Duodenal mucosa (tissue), 2 donors: Measurements from ENCODE around the gene ARMC9.

Source experiments
- H3K27ac ChIP-seq: one replicate; pipeline ENCODE4 v1.7.0; 2013; ENCODE audit warnings: low read depth, low read length
- H3K27me3 ChIP-seq, 2 donors: one replicate each; pipeline ENCODE4 v1.7.0; 2013; ENCODE audit warnings: low read length in 2 of 2, control low read depth in 1 of 2; ENCODE audit not compliant: insufficient read depth in 2 of 2, control insufficient read depth in 1 of 2
- H3K36me3 ChIP-seq, 2 donors: one replicate each; pipeline ENCODE4 v1.7.0; 2013; ENCODE audit warnings: low read length in 2 of 2, control low read depth in 1 of 2; ENCODE audit not compliant: insufficient read depth in 2 of 2, control insufficient read depth in 1 of 2
- H3K4me1 ChIP-seq, 2 donors: one replicate each; pipeline ENCODE4 v1.7.0; 2013; ENCODE audit warnings: low read length in 2 of 2, control low read depth in 1 of 2; ENCODE audit not compliant: insufficient read depth in 2 of 2, control insufficient read depth in 1 of 2
- H3K4me3 ChIP-seq, 2 donors: one replicate each; pipeline ENCODE4 v1.7.0; 2013; ENCODE audit warnings: low read length in 2 of 2, low read depth in 1 of 2
- H3K9ac ChIP-seq, 2 donors: one replicate each; pipeline ENCODE4 v1.7.0; 2013; ENCODE audit warnings: low read length in 2 of 2, low read depth in 1 of 2
- H3K9me3 ChIP-seq, 2 donors: one replicate each; pipeline ENCODE4 v1.7.0; 2013; ENCODE audit warnings: low read length in 2 of 2, control low read depth in 1 of 2; ENCODE audit not compliant: control insufficient read depth in 1 of 2

ARMC9 gene

DNA sequence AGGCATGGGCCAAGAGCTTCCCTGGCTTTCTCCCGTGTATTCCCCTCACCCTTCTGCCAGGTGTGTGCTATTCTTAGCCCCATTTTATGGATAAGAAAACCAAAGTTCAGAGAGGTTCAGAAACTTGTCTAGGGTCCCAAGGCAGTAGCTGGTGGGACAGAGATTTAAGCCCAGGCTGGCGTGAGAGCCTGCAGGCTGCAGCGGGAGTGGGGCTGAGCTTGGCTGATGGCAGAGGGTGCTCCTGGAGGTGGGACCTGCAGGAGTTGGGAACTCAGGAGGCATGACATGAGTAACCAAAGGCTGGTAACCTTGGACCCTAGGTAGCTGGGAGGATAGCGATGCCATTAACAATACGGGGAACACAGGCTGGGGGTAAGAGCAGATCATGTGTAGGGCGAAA is 109.8 kb downstream of the ARMC9 start:
- H3K9ac ChIP-seq: no peak overlapping the region
- H3K9me3 ChIP-seq: no peaks in the 10 kb centered on the region
- H3K36me3 ChIP-seq: no peaks in the 10 kb centered on the region
- no peak overlapping the region for H3K27ac ChIP-seq
- no peak overlapping the region for H3K4me3 ChIP-seq
- H3K27me3 ChIP-seq: no peaks in the 10 kb centered on the region
- H3K4me1 ChIP-seq: peaks cover 0 to 7% of the 10 kb centered on the region in 2 donors

DNA sequence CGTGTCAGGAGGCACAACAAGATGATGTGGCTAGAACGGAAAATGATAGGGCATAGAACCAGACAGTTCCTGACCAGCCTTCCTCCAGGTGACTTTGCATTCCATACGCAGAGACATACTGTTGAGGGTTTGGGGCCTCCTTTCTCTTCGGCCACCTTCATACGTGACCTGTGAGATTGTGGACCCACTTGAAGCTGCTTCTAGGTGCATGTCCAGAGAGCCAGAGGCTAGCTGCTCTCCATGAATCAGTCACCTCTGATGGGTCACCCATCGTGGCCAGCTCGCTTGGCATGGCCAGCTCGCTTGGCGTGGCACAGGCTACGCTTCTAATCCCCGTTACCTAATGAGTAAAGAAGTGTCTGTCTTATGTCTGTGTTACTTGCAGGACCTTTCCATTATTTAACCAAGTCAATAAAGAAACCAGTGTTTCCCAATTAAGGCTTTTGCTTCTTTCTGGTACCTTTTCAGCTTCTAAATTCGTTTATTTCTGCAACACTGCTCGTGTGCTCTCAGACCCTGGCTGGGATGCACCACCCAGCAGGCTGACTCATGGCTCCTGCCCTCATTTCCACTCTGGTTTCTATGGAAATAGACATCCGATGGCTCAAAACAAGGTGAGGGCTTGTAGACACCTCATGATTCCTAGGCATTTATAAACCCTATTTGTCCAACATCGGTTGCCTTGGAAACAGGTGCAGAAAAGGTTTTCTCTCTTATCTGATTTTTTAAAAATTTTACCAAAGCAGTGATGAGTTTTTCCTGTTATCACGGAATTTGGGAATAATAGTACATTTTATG is 110.4 kb downstream of the ARMC9 start:
- H3K9me3 ChIP-seq: no peaks in the 10 kb centered on the region
- no peak overlapping the region for H3K27ac ChIP-seq
- H3K4me1 ChIP-seq: peaks cover 0 to 7% of the 10 kb centered on the region in 2 donors
- no peaks in the 10 kb centered on the region for H3K36me3 ChIP-seq
- no peak overlapping the region for H3K9ac ChIP-seq
- no peaks in the 10 kb centered on the region for H3K27me3 ChIP-seq
- H3K4me3 ChIP-seq: no peak overlapping the region

DNA sequence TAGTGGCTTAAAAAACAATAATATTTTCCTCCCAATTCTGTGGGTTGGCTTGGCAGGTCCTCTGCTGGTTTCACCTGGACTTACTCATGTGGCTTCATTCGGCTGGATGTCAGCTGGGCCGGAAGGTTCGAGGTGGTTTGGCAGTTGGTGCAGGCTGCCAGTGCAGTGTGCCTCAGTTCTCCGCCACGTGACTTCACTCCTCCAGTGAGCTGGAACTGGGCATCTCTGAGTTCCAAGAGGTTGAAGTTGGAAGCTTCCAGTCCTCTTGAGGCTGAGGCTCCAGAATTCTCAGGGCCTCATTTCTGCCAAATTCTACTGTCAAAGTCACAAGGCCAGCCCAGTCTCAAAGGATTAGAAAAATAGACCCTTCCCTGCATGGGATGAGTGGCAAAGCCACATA is 113.6 kb downstream of the ARMC9 start:
- Histone ChIP-seq H3K27me3 (no peaks in the 10 kb centered on the region), H3K36me3 (no peaks in the 10 kb centered on the region), H3K4me3 (no peak overlapping the region), H3K4me1 (no peaks in the 10 kb centered on the region), H3K9ac (no peak overlapping the region), H3K27ac (no peak overlapping the region), H3K9me3 (no peaks in the 10 kb centered on the region)

DNA sequence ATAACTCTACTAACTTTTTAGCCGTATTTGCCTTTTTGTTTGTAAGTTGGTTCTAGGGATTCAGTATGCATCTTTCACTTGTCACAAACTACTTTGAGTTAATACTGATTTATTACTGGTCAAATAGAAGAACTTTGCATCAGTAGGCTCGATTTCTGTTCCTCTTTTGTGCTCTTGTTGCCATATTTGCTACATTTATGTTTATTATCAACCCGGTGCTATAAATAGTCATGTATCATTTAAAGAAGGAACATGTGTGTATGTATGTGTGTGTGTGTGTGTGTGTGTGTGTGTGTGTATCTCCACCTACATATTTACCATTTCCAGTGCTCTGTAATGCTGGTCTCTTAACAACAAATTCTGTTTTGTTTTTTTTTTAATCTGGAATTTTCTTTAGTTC is 117.5 kb downstream of the ARMC9 start:
- H3K4me3 ChIP-seq: no peak overlapping the region
- H3K9me3 ChIP-seq: no peaks in the 10 kb centered on the region
- H3K4me1 ChIP-seq: peaks cover 6 to 14% of the 10 kb centered on the region in 2 donors
- H3K27me3 ChIP-seq: no peaks in the 10 kb centered on the region
- H3K36me3 ChIP-seq: no peaks in the 10 kb centered on the region
- no peak overlapping the region for H3K9ac ChIP-seq
- H3K27ac ChIP-seq: no peak overlapping the region

DNA sequence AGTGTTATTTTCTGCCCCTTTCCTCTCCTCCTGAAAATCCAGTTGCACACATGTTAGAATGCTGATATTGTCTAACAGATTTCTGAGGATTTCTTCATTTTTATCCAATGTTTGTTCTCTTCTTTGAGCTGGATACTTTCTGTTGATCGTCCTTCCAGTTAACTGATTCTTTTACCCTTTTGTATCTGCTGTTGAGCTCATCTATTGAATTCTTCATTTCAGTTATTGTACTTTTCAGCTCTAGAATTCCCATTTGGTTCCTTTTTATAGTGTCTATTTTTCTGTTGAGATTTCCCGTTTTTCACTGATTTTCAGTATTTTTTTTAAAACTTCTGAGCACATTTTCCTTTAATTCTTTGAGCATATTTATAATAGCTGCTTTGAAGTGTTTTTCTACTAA is 119.1 kb downstream of the ARMC9 start:
- no peak overlapping the region for H3K27ac ChIP-seq
- no peak overlapping the region for H3K9ac ChIP-seq
- H3K9me3 ChIP-seq: no peaks in the 10 kb centered on the region
- peaks cover 6 to 14% of the 10 kb centered on the region in 2 donors for H3K4me1 ChIP-seq
- no peaks in the 10 kb centered on the region for H3K36me3 ChIP-seq
- no peaks in the 10 kb centered on the region for H3K27me3 ChIP-seq
- H3K4me3 ChIP-seq: no peak overlapping the region

DNA sequence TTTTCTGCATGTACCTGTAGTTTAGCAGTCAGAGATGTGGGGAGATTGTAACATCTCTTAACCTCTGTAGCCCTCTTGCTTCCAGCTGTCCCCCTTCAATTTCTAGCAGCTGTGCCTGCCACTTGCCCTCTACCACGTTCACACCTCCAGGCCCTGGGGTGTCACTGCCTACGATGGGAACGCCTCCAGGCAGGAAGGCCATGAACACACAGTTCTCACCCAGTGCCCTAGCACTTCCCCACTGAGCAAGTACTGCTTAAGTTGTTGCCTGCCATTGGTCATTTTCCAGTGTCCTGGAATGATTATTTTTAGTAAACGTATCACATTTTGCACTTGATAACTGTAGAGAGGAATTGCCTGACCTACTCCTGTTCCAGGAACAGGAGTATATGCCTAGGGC is 120.0 kb downstream of the ARMC9 start:
- Histone ChIP-seq H3K9ac (no peak overlapping the region), H3K4me3 (no peak overlapping the region), H3K36me3 (no peaks in the 10 kb centered on the region), H3K27ac (no peak overlapping the region), H3K9me3 (no peaks in the 10 kb centered on the region), H3K27me3 (no peaks in the 10 kb centered on the region), H3K4me1 (peaks cover 6 to 14% of the 10 kb centered on the region in 2 donors)

DNA sequence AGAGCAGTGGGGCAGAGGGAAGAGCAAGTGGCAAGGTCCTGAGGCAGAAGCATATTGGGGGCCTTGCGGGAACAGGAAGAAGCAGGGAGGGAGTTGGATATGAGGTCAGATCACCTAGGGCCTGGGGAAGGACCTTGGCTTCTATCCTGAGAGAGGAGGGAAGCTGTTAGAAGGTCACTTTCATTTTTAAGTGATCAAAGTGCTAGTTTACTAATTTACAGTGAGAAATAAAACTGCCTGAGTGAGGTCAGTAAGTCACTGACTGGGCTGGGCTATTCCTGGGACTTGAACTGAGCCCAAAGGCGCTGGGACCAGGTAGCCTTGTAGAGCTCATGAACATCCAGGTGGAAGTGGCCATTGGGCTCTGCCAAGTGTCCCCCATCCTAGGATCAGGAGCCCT is 120.5 kb downstream of the ARMC9 start:
- H3K36me3 ChIP-seq: no peaks in the 10 kb centered on the region
- H3K9me3 ChIP-seq: no peaks in the 10 kb centered on the region
- H3K9ac ChIP-seq: no peak overlapping the region
- H3K27ac ChIP-seq: no peak overlapping the region
- no peak overlapping the region for H3K4me3 ChIP-seq
- H3K27me3 ChIP-seq: no peaks in the 10 kb centered on the region
- peaks cover 6 to 14% of the 10 kb centered on the region in 2 donors for H3K4me1 ChIP-seq

DNA sequence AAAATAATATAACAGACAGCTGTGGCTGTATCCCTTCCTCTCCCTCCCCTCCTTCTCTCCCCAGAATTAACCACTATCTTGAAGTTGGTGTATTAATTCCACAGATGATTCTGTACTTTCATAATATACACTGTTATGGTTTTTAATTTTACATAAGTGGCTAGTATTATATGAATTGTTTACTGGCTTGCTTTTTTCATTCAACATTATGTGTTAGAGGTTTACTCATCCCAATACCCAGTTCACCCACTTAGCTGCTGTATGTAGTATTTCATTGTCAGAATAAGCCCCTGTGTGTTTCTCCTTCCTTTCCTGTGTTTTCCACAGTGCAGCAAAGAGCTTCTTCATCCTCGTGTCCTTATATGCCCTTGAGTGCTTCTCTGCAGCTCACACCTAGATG is 121.4 kb downstream of the ARMC9 start:
- Histone ChIP-seq H3K4me3 (no peak overlapping the region), H3K27me3 (no peaks in the 10 kb centered on the region), H3K9ac (no peak overlapping the region), H3K4me1 (peaks cover 6 to 14% of the 10 kb centered on the region in 2 donors), H3K36me3 (no peaks in the 10 kb centered on the region), H3K9me3 (no peaks in the 10 kb centered on the region), H3K27ac (no peak overlapping the region)

DNA sequence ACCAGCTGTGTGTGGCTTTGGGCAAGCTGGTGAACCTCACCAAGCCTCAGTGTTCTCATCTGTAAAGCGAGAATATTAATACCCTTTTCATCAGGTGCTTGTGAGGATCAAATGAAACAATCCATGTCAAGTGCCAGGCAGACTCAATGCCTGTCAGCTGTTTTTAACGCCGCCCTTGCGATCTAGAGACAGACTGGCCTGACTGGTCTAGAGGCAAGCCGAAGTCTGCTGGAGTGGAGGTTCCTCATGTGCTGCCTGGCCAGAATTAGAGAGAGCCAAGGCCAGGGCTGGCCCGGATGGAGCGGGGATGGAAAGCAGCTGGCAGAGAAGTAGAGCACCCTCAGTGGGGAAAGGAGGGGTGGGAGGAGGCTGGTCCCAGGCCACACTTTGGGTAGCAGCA is 122.6 kb downstream of the ARMC9 start:
- Histone ChIP-seq H3K4me1 (peaks cover 6 to 14% of the 10 kb centered on the region in 2 donors), H3K27ac (no peak overlapping the region)

DNA sequence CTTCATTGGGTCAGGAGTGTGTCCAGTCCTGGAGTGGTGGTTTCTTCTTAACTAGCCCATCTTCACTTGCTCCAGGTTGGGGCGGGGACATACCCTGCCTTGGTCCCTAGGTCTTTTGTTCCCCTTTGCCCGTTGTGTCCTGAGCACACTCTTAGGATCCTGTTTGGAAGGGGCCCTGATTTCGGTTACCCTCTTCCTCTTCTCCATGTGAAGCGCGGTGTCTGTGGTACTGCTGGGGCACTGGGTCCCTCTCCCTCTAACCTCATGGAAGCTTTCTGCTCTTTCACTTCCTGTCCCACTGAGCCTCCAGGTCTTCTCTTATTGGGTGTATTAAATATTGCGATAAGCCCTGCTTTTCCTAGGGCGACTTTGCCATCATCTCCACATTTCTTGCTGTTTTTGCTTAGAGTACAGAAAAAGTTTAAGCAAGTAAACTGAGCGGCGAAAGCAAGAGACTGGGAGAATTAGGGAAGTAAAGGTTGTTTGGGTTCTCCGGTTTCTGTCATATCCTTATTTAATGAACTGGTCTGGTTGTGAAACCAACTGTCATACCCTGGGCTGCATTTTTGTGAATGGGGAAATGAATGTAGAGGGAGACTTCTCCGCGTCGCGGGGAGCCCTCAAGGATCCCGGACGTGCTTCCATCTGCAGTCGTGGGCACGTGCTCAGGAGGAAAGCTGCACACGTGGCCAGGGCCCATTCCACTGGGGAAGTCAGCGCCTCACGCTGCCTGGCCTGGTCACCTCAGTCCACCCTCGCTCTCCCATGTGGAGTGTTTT is 123.3 kb downstream of the ARMC9 start:
- H3K36me3 ChIP-seq: no peaks in the 10 kb centered on the region
- H3K4me3 ChIP-seq: no peak overlapping the region
- no peak overlapping the region for H3K9ac ChIP-seq
- no peaks in the 10 kb centered on the region for H3K9me3 ChIP-seq
- H3K27ac ChIP-seq: no peak overlapping the region
- peaks cover 6 to 14% of the 10 kb centered on the region in 2 donors for H3K4me1 ChIP-seq
- no peaks in the 10 kb centered on the region for H3K27me3 ChIP-seq

More for the DNA sequence above, 122.6 kb downstream of the ARMC9 start:
- no peaks in the 10 kb centered on the region for H3K9me3 ChIP-seq
- no peaks in the 10 kb centered on the region for H3K27me3 ChIP-seq
- no peak overlapping the region for H3K4me3 ChIP-seq
- H3K36me3 ChIP-seq: no peaks in the 10 kb centered on the region
- H3K9ac ChIP-seq: no peak overlapping the region
